Measurements from ENCODE around the gene SPRN.

The SPRN gene

DNA sequence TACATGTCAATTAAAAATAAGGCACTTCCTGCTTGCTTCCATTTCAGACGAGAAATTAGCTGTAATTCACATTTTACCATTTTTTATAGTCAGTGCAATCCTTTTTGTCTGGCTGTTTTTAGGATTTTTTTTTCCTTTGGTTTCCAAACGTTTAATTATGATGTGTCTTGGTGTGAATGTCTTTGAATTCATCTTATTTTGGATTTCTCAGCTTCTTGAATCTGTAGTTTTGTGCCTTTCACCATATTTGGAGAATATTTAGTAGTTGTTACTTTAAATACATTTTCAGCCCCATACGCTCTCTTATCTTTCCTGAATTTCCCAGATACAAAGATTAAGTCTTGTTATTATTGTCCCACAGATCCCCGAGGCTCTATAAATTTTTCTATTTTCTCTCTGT lies 26.9 kb upstream of the SPRN start:
- TF ChIP-seq, protein P1, sequence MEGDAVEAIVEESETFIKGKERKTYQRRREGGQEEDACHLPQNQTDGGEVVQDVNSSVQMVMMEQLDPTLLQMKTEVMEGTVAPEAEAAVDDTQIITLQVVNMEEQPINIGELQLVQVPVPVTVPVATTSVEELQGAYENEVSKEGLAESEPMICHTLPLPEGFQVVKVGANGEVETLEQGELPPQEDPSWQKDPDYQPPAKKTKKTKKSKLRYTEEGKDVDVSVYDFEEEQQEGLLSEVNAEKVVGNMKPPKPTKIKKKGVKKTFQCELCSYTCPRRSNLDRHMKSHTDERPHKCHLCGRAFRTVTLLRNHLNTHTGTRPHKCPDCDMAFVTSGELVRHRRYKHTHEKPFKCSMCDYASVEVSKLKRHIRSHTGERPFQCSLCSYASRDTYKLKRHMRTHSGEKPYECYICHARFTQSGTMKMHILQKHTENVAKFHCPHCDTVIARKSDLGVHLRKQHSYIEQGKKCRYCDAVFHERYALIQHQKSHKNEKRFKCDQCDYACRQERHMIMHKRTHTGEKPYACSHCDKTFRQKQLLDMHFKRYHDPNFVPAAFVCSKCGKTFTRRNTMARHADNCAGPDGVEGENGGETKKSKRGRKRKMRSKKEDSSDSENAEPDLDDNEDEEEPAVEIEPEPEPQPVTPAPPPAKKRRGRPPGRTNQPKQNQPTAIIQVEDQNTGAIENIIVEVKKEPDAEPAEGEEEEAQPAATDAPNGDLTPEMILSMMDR (IDR thresholded peaks at IDR 0.05; ENCODE audit: extremely low read depth, insufficient read depth, missing control alignments): no peak
- in situ Hi-C loops (cut with MboI; ENCODE audit: low pct_unique_long_range_greater_than_20kb, low sequenced_read_pairs, unreplicated experiment): no loop called here
- no peak for DNase-seq (ENCODE audit: low spot score)

DNA sequence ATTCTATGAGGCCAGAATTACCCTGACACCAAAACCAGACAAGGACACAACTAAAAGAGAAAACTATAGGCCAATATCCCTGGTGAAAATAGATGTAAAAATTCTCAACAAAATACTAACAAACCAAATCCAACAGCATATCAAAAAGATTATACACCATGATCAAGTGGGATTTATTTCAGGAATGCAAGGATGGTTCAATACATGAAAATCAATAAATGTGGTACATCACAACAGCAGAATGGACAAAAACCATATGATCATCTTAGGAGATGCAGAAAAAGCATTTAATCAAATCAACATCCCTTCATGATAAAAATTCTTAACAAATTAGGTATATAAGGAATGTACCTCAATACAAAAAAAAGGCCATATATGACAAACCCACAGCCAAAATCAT lies 23.7 kb upstream of the SPRN start:
- TF ChIP-seq, protein P1 (IDR thresholded peaks at IDR 0.05; ENCODE audit: extremely low read depth, insufficient read depth, missing control alignments): no peak
- no peak for DNase-seq (ENCODE audit: low spot score)
- in situ Hi-C loops (cut with MboI; ENCODE audit: low pct_unique_long_range_greater_than_20kb, low sequenced_read_pairs, unreplicated experiment): no loop called here

DNA sequence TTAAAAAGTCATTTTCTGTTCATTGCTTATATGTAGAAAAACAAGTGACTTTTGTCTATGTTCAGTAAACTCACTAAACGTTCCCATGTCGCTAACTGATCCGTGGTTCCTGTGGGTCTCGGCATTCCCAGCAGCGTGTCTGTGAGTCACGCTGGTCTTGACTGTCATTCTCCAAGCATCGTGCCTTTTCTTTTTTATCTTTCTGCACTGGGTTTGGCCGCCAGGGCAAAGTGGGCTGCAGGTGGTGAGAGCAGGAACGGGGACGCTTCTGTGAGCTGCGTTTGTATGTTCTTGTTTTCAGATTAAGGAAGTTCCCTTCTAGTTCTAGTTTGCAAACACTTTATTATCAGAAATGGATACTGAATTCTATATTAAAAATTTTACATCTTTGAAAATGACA lies 22.6 kb upstream of the SPRN start:
- TF ChIP-seq, protein P1 (IDR thresholded peaks at IDR 0.05; ENCODE audit: extremely low read depth, insufficient read depth, missing control alignments): no peak
- no peak for DNase-seq (ENCODE audit: low spot score)
- in situ Hi-C loops (cut with MboI; ENCODE audit: low pct_unique_long_range_greater_than_20kb, low sequenced_read_pairs, unreplicated experiment): no loop called here

DNA sequence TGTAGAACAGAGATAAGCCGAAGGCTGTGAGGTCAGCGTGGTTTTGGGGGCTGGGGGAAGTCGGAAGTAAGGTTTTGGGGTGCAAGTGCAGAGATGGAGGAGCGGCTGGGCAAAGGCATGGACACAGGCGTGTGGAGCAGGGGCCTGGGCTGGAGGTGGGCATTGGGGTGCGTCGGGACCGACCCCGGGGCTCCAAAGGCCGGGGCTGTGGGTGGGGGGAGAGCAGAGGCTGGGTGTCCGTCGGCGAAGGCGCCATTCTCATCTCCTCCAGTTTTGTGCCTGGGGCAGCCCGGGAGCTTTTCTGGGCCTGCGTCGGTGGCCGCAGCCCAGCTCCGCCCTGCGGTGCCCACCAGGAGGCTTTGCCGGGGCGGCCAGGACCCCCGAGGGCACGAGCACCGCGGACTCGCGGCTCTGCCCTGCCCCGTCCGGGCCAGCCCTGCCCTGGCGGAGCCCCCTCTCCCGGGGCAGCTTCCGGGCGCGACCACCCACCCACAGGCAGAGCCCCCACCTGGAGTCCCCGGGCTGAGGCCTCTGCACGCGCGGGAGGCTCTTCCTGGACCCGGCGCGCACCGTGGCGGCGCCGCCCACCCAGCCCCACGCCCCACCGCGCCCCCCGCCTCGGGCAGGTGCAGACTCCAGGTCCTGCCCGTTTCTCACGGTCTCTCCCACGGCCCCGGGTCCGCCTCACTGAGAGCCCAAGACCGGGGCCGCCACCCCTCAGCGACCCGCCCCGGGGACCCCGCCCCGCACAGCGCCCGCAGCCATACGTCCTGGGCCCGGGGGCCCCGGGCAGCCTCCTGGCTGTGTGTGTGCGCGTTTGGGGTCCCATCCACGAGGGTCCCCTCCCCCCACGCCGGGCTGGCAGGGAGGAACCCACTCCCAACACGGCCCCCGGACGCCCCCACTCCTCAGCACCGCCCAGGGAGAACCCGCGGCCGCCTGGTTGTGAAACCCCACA lies 21.6 kb upstream of the SPRN start:
- no peak for DNase-seq (ENCODE audit: low spot score)
- TF ChIP-seq, protein P1 (IDR thresholded peaks at IDR 0.05; ENCODE audit: extremely low read depth, insufficient read depth, missing control alignments): no peak
- in situ Hi-C loops (cut with MboI; ENCODE audit: low pct_unique_long_range_greater_than_20kb, low sequenced_read_pairs, unreplicated experiment): no loop called here

DNA sequence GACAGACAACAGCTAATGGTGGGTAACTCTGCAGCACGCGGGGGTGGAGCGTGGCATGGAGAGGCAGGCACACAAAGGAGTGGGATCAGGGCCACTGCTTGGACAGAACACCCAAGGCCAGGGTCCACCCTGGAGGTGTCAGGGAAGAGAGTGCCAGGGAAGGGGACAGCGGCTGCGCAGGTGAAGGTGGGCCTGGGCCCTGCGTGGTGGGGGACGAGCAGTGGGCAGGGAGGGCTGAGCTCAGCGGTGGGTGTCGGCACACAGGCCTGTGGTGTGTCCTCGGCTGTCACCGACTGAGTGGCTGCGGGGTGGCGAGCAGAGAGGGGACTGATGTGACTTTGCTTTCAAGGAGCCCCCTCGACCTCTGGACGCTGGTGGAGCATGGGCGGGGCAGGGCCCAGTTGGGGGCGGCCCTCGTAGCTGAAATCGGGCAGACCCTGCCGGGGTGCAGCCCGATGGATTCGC lies 20.9 kb upstream of the SPRN start:
- in situ Hi-C loops (cut with MboI; ENCODE audit: low pct_unique_long_range_greater_than_20kb, low sequenced_read_pairs, unreplicated experiment): no loop called here
- DNase-seq (ENCODE audit: low spot score): no peak
- TF ChIP-seq, protein P1 (IDR thresholded peaks at IDR 0.05; ENCODE audit: extremely low read depth, insufficient read depth, missing control alignments): no peak

DNA sequence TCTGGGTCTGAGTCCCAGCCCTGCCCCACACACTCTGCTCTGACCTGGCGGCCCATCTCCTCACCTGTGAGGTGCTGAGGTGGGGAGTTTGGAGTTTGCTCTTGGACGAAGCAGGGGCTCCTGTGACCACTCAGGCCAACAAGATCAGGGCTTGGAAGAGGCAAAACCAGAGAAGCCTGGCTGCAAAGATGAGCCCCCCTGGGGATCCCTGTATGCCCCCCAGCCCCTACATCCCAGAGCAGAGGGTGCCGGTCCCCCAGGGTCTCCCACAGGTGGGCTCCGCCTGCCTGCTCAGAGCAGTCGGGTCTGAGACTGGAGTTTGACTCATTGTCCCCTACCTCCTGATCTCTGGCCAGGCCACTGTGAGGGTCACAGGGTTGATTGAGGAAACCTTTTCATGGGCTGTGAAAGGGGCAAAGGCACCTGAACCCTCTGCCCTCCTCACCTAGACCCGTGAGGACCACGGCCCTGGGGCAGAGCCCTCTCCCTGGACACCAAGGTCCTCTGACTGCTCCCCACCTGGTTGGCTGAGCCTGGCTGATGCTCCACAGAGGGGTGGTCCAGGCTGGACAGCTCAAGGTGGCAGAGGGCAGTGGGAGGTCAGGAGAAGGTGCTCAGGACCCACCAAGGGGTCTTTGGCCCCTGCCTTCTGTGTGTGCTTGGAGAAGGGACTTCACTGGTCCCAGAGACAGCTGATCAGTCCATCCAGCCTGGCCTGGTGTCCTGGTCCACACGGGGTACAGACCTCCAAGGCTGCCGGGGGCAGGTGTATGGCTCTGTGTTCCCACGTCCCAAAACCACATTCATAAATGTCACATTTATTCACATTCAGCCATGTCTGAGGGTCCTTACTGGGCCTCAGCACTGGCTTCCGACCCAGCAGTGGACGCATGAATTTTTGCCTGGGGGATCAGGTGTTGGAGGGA lies 20.2 kb upstream of the SPRN start:
- TF ChIP-seq, protein P1 (IDR thresholded peaks at IDR 0.05; ENCODE audit: extremely low read depth, insufficient read depth, missing control alignments): no peak
- in situ Hi-C loops (cut with MboI; ENCODE audit: low pct_unique_long_range_greater_than_20kb, low sequenced_read_pairs, unreplicated experiment): no loop called here
- no peak for DNase-seq (ENCODE audit: low spot score)

Data from GM13977 (cell line).